ENCODE results near the gene NUDT4B. TPM values are rescaled to one million over a fixed set of nuclear protein-coding genes. Genes with fewer than 3 reads are reported as not detected.
"Not testable (repeated sequence)": the region's sequence is repeated elsewhere in the genome, so short reads cannot be mapped to it uniquely, and the experiment has no call there.

The NUDT4B gene
- not detected for total RNA-seq (ENCODE audit: unreplicated experiment)
- long read RNA-seq, partial matches to known transcripts: 0 of 1 reads
- long read RNA-seq, other reads (novel, unspliced or antisense): 0 of 1 reads

- DNase-seq; H3K27me3 Mint-ChIP-seq (ENCODE audit: unreplicated experiment); H3K9me3 Mint-ChIP-seq (ENCODE audit: unreplicated experiment); H3K4me3 Mint-ChIP-seq (ENCODE audit: unreplicated experiment); H3K4me1 Mint-ChIP-seq (ENCODE audit: low read depth, unreplicated experiment); H3K27ac Mint-ChIP-seq (ENCODE audit: unreplicated experiment); H3K36me3 Mint-ChIP-seq (ENCODE audit: unreplicated experiment): not testable (repeated sequence)
Observed at GRCh38 chr1:148748563-148749334, at the start of gene NUDT4B. Gene NUDT4B (plus strand): TSS chr1:148748774. CDS start chr1:148748953, 179 bp downstream.

GRCh38 chr1:148699357-148699756 is 49.2 kb upstream of the NUDT4B start:
- H3K36me3 Mint-ChIP-seq (ENCODE audit: unreplicated experiment); H3K9me3 Mint-ChIP-seq (ENCODE audit: unreplicated experiment); H3K4me3 Mint-ChIP-seq (ENCODE audit: unreplicated experiment); H3K4me1 Mint-ChIP-seq (ENCODE audit: low read depth, unreplicated experiment); H3K27me3 Mint-ChIP-seq (ENCODE audit: unreplicated experiment); DNase-seq; H3K27ac Mint-ChIP-seq (ENCODE audit: unreplicated experiment): not testable (repeated sequence)

- not testable (repeated sequence) for H3K27me3 Mint-ChIP-seq (ENCODE audit: unreplicated experiment); DNase-seq; H3K9me3 Mint-ChIP-seq (ENCODE audit: unreplicated experiment); H3K4me3 Mint-ChIP-seq (ENCODE audit: unreplicated experiment); H3K27ac Mint-ChIP-seq (ENCODE audit: unreplicated experiment); H3K36me3 Mint-ChIP-seq (ENCODE audit: unreplicated experiment); H3K4me1 Mint-ChIP-seq (ENCODE audit: low read depth, unreplicated experiment)
Observed at GRCh38 chr1:148702242-148702641, 46.3 kb upstream of the NUDT4B start.

GRCh38 chr1:148703973-148704591 is 44.5 kb upstream of the NUDT4B start:
- not testable (repeated sequence) for H3K36me3 Mint-ChIP-seq (ENCODE audit: unreplicated experiment); H3K4me3 Mint-ChIP-seq (ENCODE audit: unreplicated experiment); DNase-seq; H3K27me3 Mint-ChIP-seq (ENCODE audit: unreplicated experiment); H3K4me1 Mint-ChIP-seq (ENCODE audit: low read depth, unreplicated experiment); H3K9me3 Mint-ChIP-seq (ENCODE audit: unreplicated experiment); H3K27ac Mint-ChIP-seq (ENCODE audit: unreplicated experiment)

GRCh38 chr1:148705316-148705948 is 43.1 kb upstream of the NUDT4B start:
- not testable (repeated sequence) for DNase-seq; H3K4me3 Mint-ChIP-seq (ENCODE audit: unreplicated experiment); H3K27ac Mint-ChIP-seq (ENCODE audit: unreplicated experiment); H3K4me1 Mint-ChIP-seq (ENCODE audit: low read depth, unreplicated experiment); H3K36me3 Mint-ChIP-seq (ENCODE audit: unreplicated experiment); H3K9me3 Mint-ChIP-seq (ENCODE audit: unreplicated experiment); H3K27me3 Mint-ChIP-seq (ENCODE audit: unreplicated experiment)

GRCh38 chr1:148708779-148709333 is 39.7 kb upstream of the NUDT4B start:
- not testable (repeated sequence) for H3K36me3 Mint-ChIP-seq (ENCODE audit: unreplicated experiment); H3K4me1 Mint-ChIP-seq (ENCODE audit: low read depth, unreplicated experiment); H3K27me3 Mint-ChIP-seq (ENCODE audit: unreplicated experiment); DNase-seq; H3K9me3 Mint-ChIP-seq (ENCODE audit: unreplicated experiment); H3K27ac Mint-ChIP-seq (ENCODE audit: unreplicated experiment); H3K4me3 Mint-ChIP-seq (ENCODE audit: unreplicated experiment)

- not testable (repeated sequence) for DNase-seq; H3K4me1 Mint-ChIP-seq (ENCODE audit: low read depth, unreplicated experiment); H3K27me3 Mint-ChIP-seq (ENCODE audit: unreplicated experiment); H3K9me3 Mint-ChIP-seq (ENCODE audit: unreplicated experiment); H3K4me3 Mint-ChIP-seq (ENCODE audit: unreplicated experiment); H3K36me3 Mint-ChIP-seq (ENCODE audit: unreplicated experiment); H3K27ac Mint-ChIP-seq (ENCODE audit: unreplicated experiment)
Observed at GRCh38 chr1:148710772-148711523, 37.6 kb upstream of the NUDT4B start.

- not testable (repeated sequence) for H3K9me3 Mint-ChIP-seq (ENCODE audit: unreplicated experiment); H3K36me3 Mint-ChIP-seq (ENCODE audit: unreplicated experiment); H3K4me3 Mint-ChIP-seq (ENCODE audit: unreplicated experiment); H3K27ac Mint-ChIP-seq (ENCODE audit: unreplicated experiment); H3K4me1 Mint-ChIP-seq (ENCODE audit: low read depth, unreplicated experiment); H3K27me3 Mint-ChIP-seq (ENCODE audit: unreplicated experiment); DNase-seq
Observed at GRCh38 chr1:148712353-148712752, 36.2 kb upstream of the NUDT4B start.

GRCh38 chr1:148715518-148715917 is 33.1 kb upstream of the NUDT4B start:
- not testable (repeated sequence) for H3K27ac Mint-ChIP-seq (ENCODE audit: unreplicated experiment)

GRCh38 chr1:148716966-148717520 is 31.5 kb upstream of the NUDT4B start:
- not testable (repeated sequence) for DNase-seq; H3K27ac Mint-ChIP-seq (ENCODE audit: unreplicated experiment)

More at GRCh38 chr1:148715518-148715917, 33.1 kb upstream of the NUDT4B start:
- not testable (repeated sequence) for DNase-seq; H3K36me3 Mint-ChIP-seq (ENCODE audit: unreplicated experiment); H3K4me3 Mint-ChIP-seq (ENCODE audit: unreplicated experiment); H3K27me3 Mint-ChIP-seq (ENCODE audit: unreplicated experiment); H3K4me1 Mint-ChIP-seq (ENCODE audit: low read depth, unreplicated experiment); H3K9me3 Mint-ChIP-seq (ENCODE audit: unreplicated experiment)

GRCh38 chr1:148720918-148721317 is 27.7 kb upstream of the NUDT4B start:
- not testable (repeated sequence) for H3K27me3 Mint-ChIP-seq (ENCODE audit: unreplicated experiment); DNase-seq; H3K4me1 Mint-ChIP-seq (ENCODE audit: low read depth, unreplicated experiment); H3K4me3 Mint-ChIP-seq (ENCODE audit: unreplicated experiment); H3K27ac Mint-ChIP-seq (ENCODE audit: unreplicated experiment); H3K9me3 Mint-ChIP-seq (ENCODE audit: unreplicated experiment); H3K36me3 Mint-ChIP-seq (ENCODE audit: unreplicated experiment)

More at GRCh38 chr1:148716966-148717520, 31.5 kb upstream of the NUDT4B start:
- not testable (repeated sequence) for H3K36me3 Mint-ChIP-seq (ENCODE audit: unreplicated experiment); H3K4me3 Mint-ChIP-seq (ENCODE audit: unreplicated experiment); H3K27me3 Mint-ChIP-seq (ENCODE audit: unreplicated experiment); H3K4me1 Mint-ChIP-seq (ENCODE audit: low read depth, unreplicated experiment); H3K9me3 Mint-ChIP-seq (ENCODE audit: unreplicated experiment)

All from glutamatergic neuron (in vitro differentiated cells).